Activated B cell treated with CpG ODN at 0.5 μM for 24 hours (primary cell): Measurements from ENCODE around the gene ENAH. TPM values are rescaled to one million over a fixed set of nuclear protein-coding genes. Genes with fewer than 3 reads are reported as not detected.

Experiments
- ATAC-seq: fragments of 200-7000 bp; cut with Tn5 transposase; one replicate; pipeline ENCODE4 v1.10.0; 2021; ENCODE audit warnings: low read depth, mild to moderate bottlenecking, moderate library complexity
- CTCF ChIA-PET: fragments of 350-600 bp; sonication (Branson Sonifier 250); formaldehyde crosslinking; loops from one replicate; lab custom pipeline; 2021; ENCODE audit warnings: antibody characterized with exemption; lab: Charles Lee
- POLR2A ChIA-PET: fragments of 350-600 bp; sonication (Branson Sonifier 250); formaldehyde crosslinking; loops from one replicate; lab custom pipeline; 2021; ENCODE audit warnings: antibody characterized with exemption; lab: Charles Lee
- DNase-seq: peaks from one replicate; pipeline ENCODE4 v3.0.0; 2022
- H3K27ac Mint-ChIP-seq: one replicate; pipeline ENCODE4 v1.8.0; 2020; ENCODE audit warnings: mixed read lengths
- H3K27me3 Mint-ChIP-seq: one replicate; pipeline ENCODE4 v1.8.0; 2021; ENCODE audit warnings: mixed read lengths
- H3K36me3 Mint-ChIP-seq: one replicate; pipeline ENCODE4 v1.8.0; 2021; ENCODE audit warnings: low read depth, mixed read lengths
- H3K4me1 Mint-ChIP-seq: one replicate; pipeline ENCODE4 v1.8.0; 2021; ENCODE audit warnings: mixed read lengths
- H3K4me3 Mint-ChIP-seq: one replicate; pipeline ENCODE4 v1.8.0; 2020; ENCODE audit warnings: mild to moderate bottlenecking, mixed read lengths
- H3K9me3 Mint-ChIP-seq: one replicate; pipeline ENCODE4 v1.8.0; 2020; ENCODE audit warnings: mixed read lengths
- intact Hi-C: fragments of 100-400 bp; cut with micrococcal nuclease; formaldehyde crosslinking; loops from one replicate; pipeline ENCODE4 v1.15.1; 2024
- total RNA-seq: library from RNA; stranded (reverse); gene quantifications from 2 replicates; pipeline ENCODE4 v1.2.3, GENCODE V29; 2022
- TF ChIP-seq, protein P1 (sequence below): fragments of 200-600 bp; IDR thresholded peaks from one replicate; pipeline ENCODE4 v1.8.0; 2022; ENCODE audit warnings: antibody characterized with exemption, mild to moderate bottlenecking

The ENAH gene
- total RNA-seq, 1 donor from 2014 or later, result 1.2 TPM

DNA sequence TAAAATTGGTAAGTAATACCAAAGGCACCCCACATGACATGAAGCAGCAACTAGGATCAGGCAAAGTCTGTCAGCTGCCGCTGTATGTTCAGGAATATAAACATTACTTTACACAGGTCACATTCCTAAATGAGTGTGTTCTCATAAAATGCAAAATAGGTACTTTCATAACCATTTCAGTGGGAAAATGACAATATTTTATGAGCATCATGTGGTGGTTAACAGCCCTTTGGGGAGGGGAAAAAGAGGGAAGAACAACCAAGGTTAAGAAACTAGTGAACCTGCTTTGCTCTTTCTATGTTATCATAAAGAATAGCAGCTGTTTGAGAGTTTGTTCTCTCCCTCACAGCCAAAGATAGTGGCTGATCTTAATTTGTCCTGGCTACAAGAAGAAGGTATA is 119.7 kb downstream of the ENAH start:
- CTCF ChIA-PET, result no interaction called here
- intact Hi-C loops, result no loop called here
- H3K36me3 Mint-ChIP-seq, result no peaks in the 10 kb centered on the region

DNA sequence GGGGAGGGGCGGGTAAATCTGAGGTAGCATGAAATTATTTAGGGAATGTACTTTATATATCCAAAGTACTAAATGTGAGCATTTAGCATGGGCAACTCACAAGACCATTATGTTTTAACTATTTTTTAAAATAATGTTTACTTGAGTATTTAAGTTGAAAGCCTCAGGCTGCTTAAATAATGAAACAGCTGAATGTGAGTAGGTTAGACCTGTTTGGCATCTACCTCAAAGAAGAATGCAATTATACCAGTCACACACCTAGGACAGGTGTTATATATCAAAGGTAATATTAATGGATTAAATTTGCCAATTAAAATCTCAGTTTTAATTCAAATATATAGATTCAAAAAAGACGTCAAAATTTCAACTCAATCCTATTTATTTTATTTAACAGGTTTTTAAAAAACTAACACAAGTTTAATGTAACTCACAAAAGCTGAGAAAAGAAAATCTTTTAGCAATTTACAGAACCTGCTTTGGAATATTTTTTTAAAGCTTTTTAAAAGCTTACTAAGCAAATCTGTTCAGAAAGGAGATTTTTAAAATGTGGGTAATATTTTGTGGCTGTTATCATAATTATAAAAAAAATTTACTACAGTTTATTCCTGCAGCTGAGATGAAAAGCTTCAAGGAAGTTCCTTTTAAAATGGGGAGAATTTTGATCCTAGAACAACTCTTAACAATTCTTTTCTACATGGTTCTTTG is 120.5 kb downstream of the ENAH start:
- Mint-ChIP-seq H3K4me1 (no peaks in the 10 kb centered on the region), H3K27ac (no peak overlapping the region), H3K9me3 (no peaks in the 10 kb centered on the region), H3K4me3 (no peak overlapping the region), H3K27me3 (peaks cover 13% of the 10 kb centered on the region), H3K36me3 (no peaks in the 10 kb centered on the region)
- ChIA-PET CTCF (no interaction called here), POLR2A (no interaction called here)
- DNase-seq, result no peak
- intact Hi-C loops, result no loop called here
- no peak for ATAC-seq
- TF ChIP-seq, protein P1, sequence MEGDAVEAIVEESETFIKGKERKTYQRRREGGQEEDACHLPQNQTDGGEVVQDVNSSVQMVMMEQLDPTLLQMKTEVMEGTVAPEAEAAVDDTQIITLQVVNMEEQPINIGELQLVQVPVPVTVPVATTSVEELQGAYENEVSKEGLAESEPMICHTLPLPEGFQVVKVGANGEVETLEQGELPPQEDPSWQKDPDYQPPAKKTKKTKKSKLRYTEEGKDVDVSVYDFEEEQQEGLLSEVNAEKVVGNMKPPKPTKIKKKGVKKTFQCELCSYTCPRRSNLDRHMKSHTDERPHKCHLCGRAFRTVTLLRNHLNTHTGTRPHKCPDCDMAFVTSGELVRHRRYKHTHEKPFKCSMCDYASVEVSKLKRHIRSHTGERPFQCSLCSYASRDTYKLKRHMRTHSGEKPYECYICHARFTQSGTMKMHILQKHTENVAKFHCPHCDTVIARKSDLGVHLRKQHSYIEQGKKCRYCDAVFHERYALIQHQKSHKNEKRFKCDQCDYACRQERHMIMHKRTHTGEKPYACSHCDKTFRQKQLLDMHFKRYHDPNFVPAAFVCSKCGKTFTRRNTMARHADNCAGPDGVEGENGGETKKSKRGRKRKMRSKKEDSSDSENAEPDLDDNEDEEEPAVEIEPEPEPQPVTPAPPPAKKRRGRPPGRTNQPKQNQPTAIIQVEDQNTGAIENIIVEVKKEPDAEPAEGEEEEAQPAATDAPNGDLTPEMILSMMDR, result no peak

More for the DNA sequence above, 119.7 kb downstream of the ENAH start:
- ATAC-seq (no peak), DNase-seq (no peak)
- Mint-ChIP-seq H3K27me3 (peaks cover 13% of the 10 kb centered on the region), H3K27ac (no peak overlapping the region), H3K9me3 (no peaks in the 10 kb centered on the region), H3K4me1 (no peaks in the 10 kb centered on the region), H3K4me3 (no peak overlapping the region)
- POLR2A ChIA-PET, result no interaction called here
- TF ChIP-seq, protein P1, result no peak

DNA sequence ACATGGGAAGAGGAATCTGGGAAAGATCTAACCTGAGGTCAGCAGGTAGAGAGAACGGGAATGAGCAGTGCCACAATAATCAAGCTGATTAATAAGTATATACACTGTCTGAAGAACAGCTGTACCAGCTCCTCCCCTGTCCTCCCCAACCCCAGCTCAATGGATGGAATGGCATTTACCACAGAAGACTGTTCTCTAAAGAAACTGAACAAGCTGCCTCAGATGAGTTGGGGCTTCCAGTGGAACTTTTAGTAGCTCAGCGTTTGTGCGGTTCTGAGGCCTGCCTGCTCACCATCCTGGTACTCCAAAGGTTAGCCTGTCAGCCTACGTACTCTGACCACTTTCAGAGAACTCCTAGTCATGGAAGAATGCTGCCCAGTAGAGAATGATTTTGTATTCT is 123.2 kb downstream of the ENAH start:
- H3K27me3 Mint-ChIP-seq, result peaks cover 9% of the 10 kb centered on the region

DNA sequence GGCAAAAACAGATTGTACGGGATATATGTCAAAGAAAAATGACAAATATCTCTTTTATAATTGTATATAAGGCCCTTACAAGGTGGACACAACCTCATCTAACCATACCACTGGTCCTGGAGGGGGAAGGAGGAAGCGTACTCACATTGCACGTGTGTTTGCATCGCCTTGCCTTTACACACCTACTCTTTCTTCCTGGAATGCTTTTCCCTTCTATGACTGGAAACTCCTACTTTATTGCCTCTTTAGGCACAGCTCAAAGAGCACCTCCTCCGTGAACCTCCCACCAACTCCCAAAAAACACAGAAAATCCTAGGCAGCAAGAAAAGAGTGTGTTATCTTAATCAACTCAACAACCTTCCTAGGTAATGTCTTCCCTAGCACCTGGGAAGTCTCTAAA is 125.3 kb downstream of the ENAH start:
- ATAC-seq (no peak), DNase-seq (no peak)
- TF ChIP-seq, protein P1, result no peak
- H3K4me3 Mint-ChIP-seq, result no peak overlapping the region
- intact Hi-C loops, result no loop called here
- H3K4me1 Mint-ChIP-seq, result no peaks in the 10 kb centered on the region
- ChIA-PET CTCF (no interaction called here), POLR2A (no interaction called here)
- H3K27me3 Mint-ChIP-seq, result peaks cover 6% of the 10 kb centered on the region
- no peaks in the 10 kb centered on the region for H3K36me3 Mint-ChIP-seq
- H3K27ac Mint-ChIP-seq, result no peak overlapping the region
- no peaks in the 10 kb centered on the region for H3K9me3 Mint-ChIP-seq

More for the DNA sequence above, 123.2 kb downstream of the ENAH start:
- Mint-ChIP-seq H3K4me3 (no peak overlapping the region), H3K4me1 (no peaks in the 10 kb centered on the region), H3K27ac (no peak overlapping the region), H3K9me3 (no peaks in the 10 kb centered on the region), H3K36me3 (no peaks in the 10 kb centered on the region)
- TF ChIP-seq, protein P1, result no peak
- CTCF ChIA-PET, result no interaction called here
- intact Hi-C loops, result no loop called here
- POLR2A ChIA-PET, result no interaction called here
- no peak for ATAC-seq
- no peak for DNase-seq

DNA sequence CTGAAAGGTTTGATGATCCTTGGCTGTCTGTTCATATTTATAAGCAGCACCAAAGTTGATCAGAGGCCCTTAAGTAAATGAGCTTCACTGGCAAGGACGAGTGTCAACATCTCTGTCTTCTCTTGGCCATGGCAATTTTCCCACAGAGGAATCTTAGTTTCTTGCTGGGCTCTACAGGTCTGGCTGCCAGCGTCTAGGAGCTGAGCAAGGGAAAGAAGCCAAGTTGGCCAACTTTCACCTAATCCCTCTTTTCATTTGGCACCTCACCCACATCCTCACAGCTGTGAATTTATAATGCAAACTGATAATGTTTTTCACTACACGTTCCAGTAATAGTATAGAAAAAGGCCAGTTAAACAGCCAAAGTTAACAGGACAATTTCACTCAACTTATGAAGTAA is 126.0 kb downstream of the ENAH start:
- ChIA-PET CTCF (no interaction called here), POLR2A (no interaction called here)
- no peak overlapping the region for H3K27ac Mint-ChIP-seq
- no peaks in the 10 kb centered on the region for H3K4me1 Mint-ChIP-seq
- no peak overlapping the region for H3K4me3 Mint-ChIP-seq
- TF ChIP-seq, protein P1, result no peak
- H3K27me3 Mint-ChIP-seq, result peaks cover 6% of the 10 kb centered on the region
- H3K36me3 Mint-ChIP-seq, result no peaks in the 10 kb centered on the region
- no peak for ATAC-seq
- intact Hi-C loops, result no loop called here
- no peak for DNase-seq
- H3K9me3 Mint-ChIP-seq, result no peaks in the 10 kb centered on the region
